SK-N-SH (cell line): Measurements from ENCODE around the gene TRIM44. TPM values are rescaled to one million over a fixed set of nuclear protein-coding genes. Genes with fewer than 3 reads are reported as not detected.

ENCODE experiments used
- CTCF ChIA-PET: fragments of 300-600, 350-600 bp; formaldehyde crosslinking; extraction: SDS; loops from one replicate; lab custom pipeline; 2021; lab: Yijun Ruan, JAX
- POLR2A ChIA-PET: fragments of 350-600 bp; sonication (Branson Sonifier 250); formaldehyde crosslinking; extraction: SDS; loops from one replicate; lab custom pipeline; 2020; ENCODE audit warnings: antibody characterized with exemption, inconsistent platforms; lab: Yijun Ruan, JAX
- DNase-seq: peaks from one replicate; pipeline ENCODE4 v3.0.0; 2012
- H2AFZ ChIP-seq: fragments of 200-600 bp; sonication (generic); 2 replicates; pipeline ENCODE4 v1.8.1; 2016; ENCODE audit warnings: antibody characterized with exemption, mild to moderate bottlenecking, low read depth
- H3F3A ChIP-seq: fragments of 200-600 bp; sonication (generic); replicated peaks from 2 replicates; pipeline ENCODE3; 2016; ENCODE audit warnings: antibody characterized with exemption, mild to moderate bottlenecking; ENCODE audit not compliant: insufficient read depth
- H3K27ac ChIP-seq, 2 experiments: fragments of 200-500 bp in 1 of 2; fragments of 200-600 bp in 1 of 2; sonication (Bioruptor generic) in 1 of 2; sonication (generic), shearing (Covaris generic) in 1 of 2; 2 replicates each; pipeline versions ENCODE4 v1.5.1 to v1.6.1; 2014 to 2016; ENCODE audit warnings: low read depth in 2 of 2, inconsistent platforms in 1 of 2, low read length in 1 of 2, mild to moderate bottlenecking in 1 of 2, mixed read lengths in 1 of 2
- H3K27me3 ChIP-seq: fragments of 200-600 bp; sonication (generic), shearing (Covaris generic); 2 replicates; pipeline ENCODE4 v1.6.1; 2016; ENCODE audit warnings: mixed run types; ENCODE audit not compliant: insufficient read depth
- H3K36me3 ChIP-seq, 2 experiments: fragments of 200-500 bp in 1 of 2; fragments of 200-600 bp in 1 of 2; sonication (Bioruptor generic) in 1 of 2; sonication (generic) in 1 of 2; replicated peaks in 1 of 2; 2 replicates each; pipeline versions ENCODE3 to v1.5.1; 2014 to 2016; ENCODE audit warnings: low read length in 1 of 2, mild to moderate bottlenecking in 1 of 2; ENCODE audit not compliant: insufficient read depth in 2 of 2, control insufficient read depth in 1 of 2
- H3K4me1 ChIP-seq, 2 experiments: fragments of 200-500 bp in 1 of 2; fragments of 200-600 bp in 1 of 2; sonication (Bioruptor generic) in 1 of 2; sonication (generic), shearing (Covaris generic) in 1 of 2; 2 replicates each; pipeline versions ENCODE4 v1.5.1 to v1.6.1; 2014 to 2016; ENCODE audit warnings: low read depth in 1 of 2, low read length in 1 of 2, mixed run types in 1 of 2; ENCODE audit not compliant: insufficient read depth in 2 of 2, control insufficient read depth in 1 of 2
- H3K4me2 ChIP-seq: fragments of 200-600 bp; sonication (generic), shearing (Covaris generic); 2 replicates; pipeline ENCODE4 v1.6.1; 2017; ENCODE audit warnings: mixed run types
- H3K4me3 ChIP-seq, 2 experiments: fragments of 200-500 bp in 1 of 2; fragments of 200-600 bp in 1 of 2; sonication (Bioruptor generic) in 1 of 2; sonication (generic), shearing (Covaris generic) in 1 of 2; 2 replicates each; pipeline versions ENCODE4 v1.5.1 to v1.8.1; 2014 to 2016; ENCODE audit warnings: low read depth in 2 of 2, inconsistent platforms in 1 of 2, low read length in 1 of 2, mild to moderate bottlenecking in 1 of 2, mixed read lengths in 1 of 2, moderate library complexity in 1 of 2
- H3K79me2 ChIP-seq: fragments of 200-600 bp; sonication (generic); 2 replicates; pipeline ENCODE4 v1.8.1; 2017; ENCODE audit warnings: mild to moderate bottlenecking; ENCODE audit not compliant: insufficient read depth
- H3K9ac ChIP-seq: fragments of 200-600 bp; sonication (generic); 2 replicates; pipeline ENCODE4 v1.6.1; 2017; ENCODE audit warnings: mixed run types
- H3K9me2 ChIP-seq: fragments of 200-600 bp; sonication (generic); 2 replicates; pipeline ENCODE4 v1.6.1; 2017; ENCODE audit warnings: mixed run types
- H3K9me3 ChIP-seq: fragments of 200-600 bp; sonication (generic); 2 replicates; pipeline ENCODE4 v1.6.1; 2017; ENCODE audit warnings: mixed run types, mild to moderate bottlenecking, moderate library complexity
- H4K20me1 ChIP-seq: fragments of 200-600 bp; sonication (generic); 2 replicates; pipeline ENCODE4 v1.6.1; 2017; ENCODE audit warnings: mild to moderate bottlenecking, mixed run types; ENCODE audit not compliant: insufficient read depth
- CTCF ChIP-seq: fragments of 200-600 bp; sonication (generic); IDR thresholded peaks from 2 replicates; pipeline ENCODE4 v1.6.1; 2017; ENCODE audit warnings: antibody characterized with exemption, mild to moderate bottlenecking, moderate library complexity
- ELF1 ChIP-seq: IDR thresholded peaks from 2 replicates; pipeline ENCODE4 v1.4.0; 2012
- EP300 ChIP-seq, 2 experiments: IDR thresholded peaks; 2 replicates each; pipeline versions ENCODE4 v1.4.0 to v1.6.1; 2012; ENCODE audit warnings: borderline replicate concordance in 1 of 2, low read depth in 1 of 2, low read length in 1 of 2
- EZH2phosphoT487 ChIP-seq: fragments of 200-600 bp; sonication (generic); IDR thresholded peaks from 2 replicates; pipeline ENCODE4 v1.6.1; 2017; ENCODE audit warnings: low read depth, mixed run types, mild to moderate bottlenecking, antibody characterized with exemption, moderate library complexity, borderline replicate concordance
- FOXJ3 ChIP-seq: sonication (generic); formaldehyde crosslinking; IDR thresholded peaks from 2 replicates; pipeline ENCODE4 v1.5.1; 2020; ENCODE audit warnings: mild to moderate bottlenecking, missing genetic modification reagents
- FOXM1 ChIP-seq: IDR thresholded peaks from 2 replicates; pipeline ENCODE4 v1.4.0; 2012; ENCODE audit warnings: low read depth, mild to moderate bottlenecking
- GABPA ChIP-seq: IDR thresholded peaks from 2 replicates; pipeline ENCODE4 v1.4.0; 2012; ENCODE audit warnings: low read depth, mild to moderate bottlenecking
- GATA2 ChIP-seq: sonication (generic); formaldehyde crosslinking; IDR thresholded peaks from 2 replicates; pipeline ENCODE4 v1.5.0; 2020; ENCODE audit warnings: mild to moderate bottlenecking, missing genetic modification reagents
- JUND ChIP-seq: IDR thresholded peaks from 2 replicates; pipeline ENCODE4 v1.4.0; 2012
- MAX ChIP-seq: IDR thresholded peaks from 2 replicates; pipeline ENCODE4 v1.4.0; 2012; ENCODE audit warnings: low read depth
- MEF2A ChIP-seq: IDR thresholded peaks from 2 replicates; pipeline ENCODE4 v1.4.0; 2012; ENCODE audit warnings: low read depth, borderline replicate concordance
- MXI1 ChIP-seq: IDR thresholded peaks from 2 replicates; pipeline ENCODE4 v1.6.1; 2012; ENCODE audit warnings: mild to moderate bottlenecking, low read depth, low read length, improper control_type of control experiment
- NRF1 ChIP-seq: IDR thresholded peaks from 2 replicates; pipeline ENCODE4 v1.6.1; 2012; ENCODE audit warnings: low read depth, mild to moderate bottlenecking, low read length
- PBX3 ChIP-seq: IDR thresholded peaks from 2 replicates; pipeline ENCODE4; 2012
- POLR2AphosphoS5 ChIP-seq: IDR thresholded peaks from 2 replicates; pipeline ENCODE4 v1.6.1; 2012; ENCODE audit warnings: low read depth, low read length
- RAD21 ChIP-seq: IDR thresholded peaks from 2 replicates; pipeline ENCODE4 v1.6.1; 2012; ENCODE audit warnings: mild to moderate bottlenecking, low read length
- RCOR1 ChIP-seq: fragments of 150-350 bp; IDR thresholded peaks from 2 replicates; pipeline ENCODE4 v1.6.1; 2017; ENCODE audit warnings: antibody characterized with exemption, low read length
- RFX5 ChIP-seq: IDR thresholded peaks from 2 replicates; pipeline ENCODE4 v1.6.1; 2012; ENCODE audit warnings: mild to moderate bottlenecking, improper control_type of control experiment, low read length
- RXRA ChIP-seq: IDR thresholded peaks from 2 replicates; pipeline ENCODE4 v1.4.0; 2012; ENCODE audit warnings: low read depth, mild to moderate bottlenecking, borderline replicate concordance
- SMC3 ChIP-seq: IDR thresholded peaks from 2 replicates; pipeline ENCODE4 v1.6.1; 2012; ENCODE audit warnings: low read depth, low read length, improper control_type of control experiment
- TAF1 ChIP-seq: IDR thresholded peaks from 2 replicates; pipeline ENCODE4 v1.6.1; 2012; ENCODE audit warnings: low read depth, mild to moderate bottlenecking, low read length, moderate library complexity, borderline replicate concordance
- TCF12 ChIP-seq: IDR thresholded peaks from 2 replicates; pipeline ENCODE4 v1.4.0; 2012
- TEAD4 ChIP-seq: IDR thresholded peaks from 2 replicates; pipeline ENCODE4 v1.4.0; 2012; ENCODE audit warnings: mild to moderate bottlenecking, borderline replicate concordance; ENCODE audit not compliant: insufficient read depth
- USF2 ChIP-seq: fragments of 150-350 bp; IDR thresholded peaks from 2 replicates; pipeline ENCODE4 v1.6.1; 2017; ENCODE audit warnings: antibody characterized with exemption, low read length, low read depth, borderline replicate concordance
- ZBTB33 ChIP-seq: IDR thresholded peaks from 2 replicates; pipeline ENCODE4 v1.4.0; 2012; ENCODE audit warnings: low read depth, borderline replicate concordance
- WGBS: methylation state at CpG from one replicate; pipeline ENCODE4 v1.1.6; 2017; ENCODE audit warnings: low lambda C conversion rate; 5-methylcytosine and 5-hydroxymethylcytosine counted together
- polyA plus RNA-seq, 3 experiments: library from polyadenylated mRNA; depleted of rRNA; stranded (reverse); fragments of >200 nt; gene quantifications; 2 replicates each; pipeline ENCODE4 v1.2.3, GENCODE V29; 2012

TRIM44 gene
- polyA plus RNA-seq, 1 of the 3 experiments (the other 2 are of a cell fraction) = 34.1 TPM

GRCh38 chr11:35845860-35846259 lies 183.3 kb downstream of the TRIM44 start:
- Histone ChIP-seq H3K9me2 (no peaks in the 10 kb centered on the region), H3K27ac (no peak overlapping the region), H4K20me1 (no peaks in the 10 kb centered on the region), H3K4me3 (no peak overlapping the region), H3K36me3 (no peaks in the 10 kb centered on the region), H2AFZ (no peak overlapping the region), H3K9ac (no peak overlapping the region), H3K4me1 (peaks cover 0 to 2% of the 10 kb centered on the region in 2 experiments; a peak in 1 of 4 replicates), H3K9me3 (no peaks in the 10 kb centered on the region), H3K79me2 (no peaks in the 10 kb centered on the region), H3K4me2 (no peak overlapping the region), H3K27me3 (no peaks in the 10 kb centered on the region), H3F3A (no peaks in the 10 kb centered on the region)
- POLR2A ChIA-PET = no interaction called here
- 56% methylated on average over 2 of the region's 2 CpGs for WGBS
- TF ChIP-seq GABPA (no peak), MXI1 (no peak), MEF2A (no peak), SMC3 (no peak), TAF1 (no peak), RXRA (no peak), FOXM1 (no peak)
- DNase-seq = no peak
- CTCF ChIA-PET = interaction anchor here (1.4 kb wide), 1 partner anchor 24 kb away, joined by 6 read pairs; no protein-coding TSS in a partner anchor

- TF ChIP-seq TEAD4 (no peak), EP300 (IDR thresholded peaks at IDR 0.05; ENCODE audit: borderline replicate concordance in 1 of 2, low read depth in 1 of 2, low read length in 1 of 2) (no peak), FOXJ3 (CRISPR knock-in tag) (no peak), CTCF (no peak), ZBTB33 (no peak), ELF1 (no peak), GABPA (no peak), GATA2 (CRISPR knock-in tag) (no peak), JUND (no peak), PBX3 (no peak), RAD21 (no peak), MEF2A (no peak), MAX (no peak), RFX5 (no peak), NRF1 (no peak), EZH2phosphoT487 (no peak), TCF12 (no peak), USF2 (no peak), POLR2AphosphoS5 (no peak), RCOR1 (no peak)
- no peaks in the 10 kb centered on the region for H3F3A ChIP-seq
- H3K27ac ChIP-seq = no peak overlapping the region
- no peak overlapping the region for H3K4me3 ChIP-seq
- H3K4me1 ChIP-seq = peaks cover 0 to 2% of the 10 kb centered on the region in 2 experiments; a peak in 1 of 4 replicates
- H3K9ac ChIP-seq = no peak overlapping the region
- no peaks in the 10 kb centered on the region for H3K27me3 ChIP-seq
- DNase-seq = no peak
- H3K9me3 ChIP-seq = no peaks in the 10 kb centered on the region
- no peak overlapping the region for H2AFZ ChIP-seq
- H3K9me2 ChIP-seq = no peaks in the 10 kb centered on the region
- ChIA-PET POLR2A (no interaction called here), CTCF (no interaction called here)
- H3K36me3 ChIP-seq = no peaks in the 10 kb centered on the region
- 71% methylated on average over 5 of the region's 5 CpGs for WGBS
- no peak overlapping the region for H3K4me2 ChIP-seq
- H3K79me2 ChIP-seq = no peaks in the 10 kb centered on the region
- no peaks in the 10 kb centered on the region for H4K20me1 ChIP-seq
Observed at GRCh38 chr11:35846874-35847273, 184.3 kb downstream of the TRIM44 start.
